ENCODE data around the gene FLT1.

DNA sequence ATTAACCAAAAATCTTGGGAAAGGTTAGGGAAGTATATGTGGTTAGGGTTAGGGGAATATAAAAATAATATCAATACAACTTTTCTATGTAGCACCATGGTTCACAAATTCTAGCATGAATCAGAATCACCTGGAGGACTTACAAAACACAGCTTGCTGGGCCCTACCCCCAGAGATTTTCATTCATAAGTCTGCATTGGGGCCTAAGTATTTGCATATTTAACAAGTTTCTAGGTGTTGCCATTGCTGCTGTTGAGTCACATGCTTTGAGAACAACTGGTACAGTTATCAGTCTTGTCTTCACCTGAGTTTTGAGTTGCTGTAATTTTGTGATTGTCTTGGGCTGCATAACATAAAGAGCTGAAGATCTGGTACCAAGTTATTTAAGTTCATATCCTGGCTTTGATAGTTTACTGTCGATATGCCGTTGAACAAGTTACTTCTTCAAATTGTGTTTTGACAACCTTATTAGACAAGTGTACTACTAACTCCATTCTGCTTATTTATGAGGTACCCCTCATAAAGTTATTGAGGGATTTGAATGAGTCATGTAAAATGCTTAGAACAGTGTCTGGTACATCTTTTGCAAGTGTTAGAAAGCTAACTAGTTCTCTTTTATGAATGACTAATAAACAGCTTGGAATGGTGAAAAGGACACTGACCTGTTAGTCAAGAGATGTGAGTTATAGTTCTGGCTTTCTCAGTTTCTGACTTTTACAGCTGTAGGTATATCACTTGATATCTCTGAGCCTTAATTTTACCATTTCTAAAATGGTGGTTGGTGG lies 223.7 kb downstream of the FLT1 start:
- TF ChIP-seq, protein P1, sequence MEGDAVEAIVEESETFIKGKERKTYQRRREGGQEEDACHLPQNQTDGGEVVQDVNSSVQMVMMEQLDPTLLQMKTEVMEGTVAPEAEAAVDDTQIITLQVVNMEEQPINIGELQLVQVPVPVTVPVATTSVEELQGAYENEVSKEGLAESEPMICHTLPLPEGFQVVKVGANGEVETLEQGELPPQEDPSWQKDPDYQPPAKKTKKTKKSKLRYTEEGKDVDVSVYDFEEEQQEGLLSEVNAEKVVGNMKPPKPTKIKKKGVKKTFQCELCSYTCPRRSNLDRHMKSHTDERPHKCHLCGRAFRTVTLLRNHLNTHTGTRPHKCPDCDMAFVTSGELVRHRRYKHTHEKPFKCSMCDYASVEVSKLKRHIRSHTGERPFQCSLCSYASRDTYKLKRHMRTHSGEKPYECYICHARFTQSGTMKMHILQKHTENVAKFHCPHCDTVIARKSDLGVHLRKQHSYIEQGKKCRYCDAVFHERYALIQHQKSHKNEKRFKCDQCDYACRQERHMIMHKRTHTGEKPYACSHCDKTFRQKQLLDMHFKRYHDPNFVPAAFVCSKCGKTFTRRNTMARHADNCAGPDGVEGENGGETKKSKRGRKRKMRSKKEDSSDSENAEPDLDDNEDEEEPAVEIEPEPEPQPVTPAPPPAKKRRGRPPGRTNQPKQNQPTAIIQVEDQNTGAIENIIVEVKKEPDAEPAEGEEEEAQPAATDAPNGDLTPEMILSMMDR (IDR thresholded peaks at IDR 0.05; ENCODE audit: insufficient read depth, low read length), result no peak
- TF ChIP-seq POLR2AphosphoS5 (IDR thresholded peaks at IDR 0.05; ENCODE audit: low read depth) (no peak), GABPA (IDR thresholded peaks at IDR 0.05; ENCODE audit: low read depth) (no peak)
- TF ChIP-seq, protein P2, sequence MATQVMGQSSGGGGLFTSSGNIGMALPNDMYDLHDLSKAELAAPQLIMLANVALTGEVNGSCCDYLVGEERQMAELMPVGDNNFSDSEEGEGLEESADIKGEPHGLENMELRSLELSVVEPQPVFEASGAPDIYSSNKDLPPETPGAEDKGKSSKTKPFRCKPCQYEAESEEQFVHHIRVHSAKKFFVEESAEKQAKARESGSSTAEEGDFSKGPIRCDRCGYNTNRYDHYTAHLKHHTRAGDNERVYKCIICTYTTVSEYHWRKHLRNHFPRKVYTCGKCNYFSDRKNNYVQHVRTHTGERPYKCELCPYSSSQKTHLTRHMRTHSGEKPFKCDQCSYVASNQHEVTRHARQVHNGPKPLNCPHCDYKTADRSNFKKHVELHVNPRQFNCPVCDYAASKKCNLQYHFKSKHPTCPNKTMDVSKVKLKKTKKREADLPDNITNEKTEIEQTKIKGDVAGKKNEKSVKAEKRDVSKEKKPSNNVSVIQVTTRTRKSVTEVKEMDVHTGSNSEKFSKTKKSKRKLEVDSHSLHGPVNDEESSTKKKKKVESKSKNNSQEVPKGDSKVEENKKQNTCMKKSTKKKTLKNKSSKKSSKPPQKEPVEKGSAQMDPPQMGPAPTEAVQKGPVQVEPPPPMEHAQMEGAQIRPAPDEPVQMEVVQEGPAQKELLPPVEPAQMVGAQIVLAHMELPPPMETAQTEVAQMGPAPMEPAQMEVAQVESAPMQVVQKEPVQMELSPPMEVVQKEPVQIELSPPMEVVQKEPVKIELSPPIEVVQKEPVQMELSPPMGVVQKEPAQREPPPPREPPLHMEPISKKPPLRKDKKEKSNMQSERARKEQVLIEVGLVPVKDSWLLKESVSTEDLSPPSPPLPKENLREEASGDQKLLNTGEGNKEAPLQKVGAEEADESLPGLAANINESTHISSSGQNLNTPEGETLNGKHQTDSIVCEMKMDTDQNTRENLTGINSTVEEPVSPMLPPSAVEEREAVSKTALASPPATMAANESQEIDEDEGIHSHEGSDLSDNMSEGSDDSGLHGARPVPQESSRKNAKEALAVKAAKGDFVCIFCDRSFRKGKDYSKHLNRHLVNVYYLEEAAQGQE (IDR thresholded peaks at IDR 0.05; ENCODE audit: insufficient replicate concordance, low read depth), result no peak

All from HL-60 (cell line).